Activated CD8-positive, alpha-beta memory T cell treated with anti-CD3 and anti-CD28 coated beads, Interleukin-2, amount 50 U/mL, for 48 hours (primary cell): ENCODE results near the gene PDE9A.
A peak's percentile ranks its signal among the peaks of the same experiment; 100 is the strongest.

Source experiments
- DNase-seq: peaks from one replicate; pipeline ENCODE4 v3.0.0-alpha.2; 2020

PDE9A gene

DNA sequence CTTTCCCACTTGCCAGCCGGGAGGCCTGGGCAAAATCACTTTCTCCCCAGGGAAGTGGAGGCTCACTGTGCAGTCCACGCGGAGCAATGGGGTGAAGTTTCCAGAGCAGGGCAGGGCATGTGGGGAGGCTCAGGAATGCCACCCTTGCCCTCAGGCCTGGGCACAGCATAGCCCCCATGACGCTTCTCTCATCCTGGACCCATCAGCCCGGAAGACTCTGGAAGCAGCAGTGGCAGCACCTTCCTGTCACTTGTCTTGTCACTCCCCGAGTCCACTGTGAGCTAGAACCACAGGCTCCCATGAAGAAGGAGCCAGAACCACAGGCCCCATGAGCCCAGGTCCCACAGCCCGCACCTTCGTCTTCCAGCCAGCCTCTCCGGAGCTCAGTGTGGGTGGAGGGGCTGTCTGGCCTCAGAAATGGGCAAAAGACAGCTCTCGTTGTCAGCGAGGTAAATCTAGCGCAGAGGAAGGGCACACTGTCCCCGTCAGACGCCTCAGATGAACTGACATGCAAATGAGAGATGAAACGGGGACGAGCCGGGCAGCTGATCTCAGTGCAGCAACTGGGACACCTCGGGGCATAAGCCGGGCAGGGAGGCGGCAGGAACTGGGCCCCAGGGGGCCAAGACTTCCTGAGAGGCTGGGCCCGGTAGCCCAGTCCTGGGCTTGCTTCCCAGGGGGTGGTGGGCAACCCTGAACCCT lies 6.1 kb downstream of the PDE9A start:
- DNase-seq, result no peak

- no peak for DNase-seq
Measured at GRCh38 chr21:42660118-42660470, 6.7 kb downstream of the PDE9A start.

DNA sequence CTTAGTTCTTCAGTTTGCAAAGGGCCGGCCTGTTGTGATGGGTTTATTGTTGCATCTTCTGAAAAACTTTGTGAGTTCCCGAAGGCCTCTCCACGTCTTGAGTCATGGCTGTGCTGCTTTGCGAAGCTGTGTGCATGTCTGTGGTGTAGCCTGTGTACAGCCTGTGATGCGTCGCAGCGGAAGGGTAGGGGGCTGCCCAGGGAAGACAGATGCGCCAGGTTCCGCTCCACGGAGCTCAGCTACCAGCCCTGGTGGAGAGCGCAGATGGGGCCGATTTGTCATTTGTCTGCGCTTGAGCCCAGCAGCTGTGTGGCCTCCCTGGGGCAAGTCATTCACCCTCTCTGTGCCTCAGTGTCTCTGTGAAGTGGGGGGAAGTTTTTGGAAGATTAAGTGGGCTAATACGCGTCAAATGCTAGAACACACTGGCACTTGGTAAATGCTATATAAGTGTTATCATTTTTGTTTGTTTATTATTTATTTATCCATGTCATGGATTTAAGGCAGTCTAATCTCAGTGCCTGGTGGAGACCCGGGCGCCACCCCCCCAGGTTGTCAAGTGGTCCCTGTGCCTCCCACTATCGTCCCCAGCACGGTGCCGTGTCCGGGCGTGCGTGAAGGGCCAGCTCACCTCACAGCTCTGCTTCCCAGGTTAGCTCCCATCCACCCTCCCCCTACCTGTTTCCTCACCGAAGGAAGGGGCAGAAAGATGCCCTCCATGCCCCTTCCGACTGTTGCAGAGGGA lies 8.4 kb downstream of the PDE9A start:
- DNase-seq, result no peak

DNA sequence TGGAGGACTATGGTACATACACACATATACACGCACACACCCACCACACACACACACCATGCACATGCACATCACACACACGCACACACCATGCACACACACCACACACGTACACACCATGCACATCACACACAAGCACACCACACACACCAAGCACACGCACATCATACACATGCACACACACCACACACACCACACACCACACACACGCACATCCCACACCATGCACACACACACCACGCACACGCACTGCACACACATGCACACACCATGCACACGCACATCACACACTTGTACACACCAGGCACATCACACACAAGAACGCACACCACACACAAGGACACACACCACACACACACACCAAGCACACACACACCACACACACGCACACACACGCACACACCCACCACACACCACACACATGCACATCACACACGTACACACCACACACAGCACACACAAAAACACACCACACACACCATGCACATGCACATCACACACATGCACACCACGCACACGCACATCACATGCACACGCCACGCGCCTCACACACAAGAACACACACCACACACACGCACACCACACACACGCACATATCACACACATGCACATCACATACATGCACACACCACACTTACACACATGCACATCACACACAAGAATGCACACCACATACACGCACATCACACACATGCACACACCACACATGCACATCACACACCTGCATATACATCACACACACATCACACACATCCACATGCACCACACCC lies 9.2 kb downstream of the PDE9A start:
- DNase-seq, result no peak

DNA sequence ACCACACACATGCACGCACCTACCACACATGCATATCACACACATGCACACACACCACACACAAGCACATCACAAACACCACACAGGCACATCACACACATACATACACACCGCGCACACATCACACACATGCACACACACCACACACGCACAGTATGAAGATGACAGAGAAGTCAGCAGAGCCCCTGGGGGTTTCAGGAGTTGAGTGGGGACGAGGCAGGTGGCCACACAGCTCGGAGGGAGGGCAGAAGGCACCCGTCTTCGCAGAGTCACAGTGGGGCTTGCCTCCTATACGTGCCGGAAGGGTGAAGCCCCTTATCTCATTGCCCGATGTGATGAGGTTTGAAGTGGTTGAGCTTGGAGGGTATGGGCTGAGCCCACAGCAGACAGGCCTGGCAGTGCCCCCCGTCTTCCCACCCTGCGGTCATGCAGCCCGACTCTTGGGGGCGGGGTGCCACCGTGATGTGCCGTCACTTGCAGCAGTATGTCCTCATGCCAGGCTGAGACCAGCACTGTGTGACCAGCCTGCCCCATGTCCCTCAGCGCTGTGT lies 9.9 kb downstream of the PDE9A start:
- no peak for DNase-seq

DNA sequence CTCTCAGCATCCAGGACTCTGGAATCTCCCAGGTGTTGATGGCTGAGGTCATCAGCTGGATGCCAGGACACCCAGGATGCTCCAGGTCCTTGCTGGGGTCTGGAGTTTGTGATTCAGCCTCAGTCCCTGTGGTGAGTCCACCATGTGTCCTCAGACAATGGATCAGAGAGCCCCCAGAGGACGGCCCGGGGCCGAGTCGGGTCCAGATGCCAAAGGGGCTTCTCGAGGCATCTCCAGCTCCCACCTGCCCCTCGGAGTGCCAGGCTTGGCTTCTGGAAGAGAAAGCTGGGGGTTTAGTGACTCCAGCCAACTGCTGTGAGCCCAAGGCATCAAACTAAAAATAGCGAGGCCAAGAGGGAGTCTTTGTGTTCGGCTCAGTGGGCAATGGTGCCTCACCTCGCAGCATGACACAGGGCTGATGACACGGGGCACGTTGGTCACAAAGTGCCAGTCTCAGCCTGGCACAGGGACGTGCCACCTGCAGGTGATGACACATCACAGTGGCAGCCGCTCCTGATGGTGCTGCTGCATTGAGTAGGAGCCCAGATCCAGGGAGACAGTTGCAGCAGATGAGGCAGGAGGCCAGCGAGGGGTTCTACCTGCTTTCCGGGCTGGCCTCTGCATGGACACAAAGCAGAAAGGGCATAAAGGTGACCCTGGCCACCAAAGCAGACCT lies 10.6 kb downstream of the PDE9A start:
- DNase-seq, result no peak

- no peak for DNase-seq
Measured at GRCh38 chr21:42664614-42665013, 11.2 kb downstream of the PDE9A start.

- DNase-seq, result no peak
Measured at GRCh38 chr21:42665026-42665425, 11.6 kb downstream of the PDE9A start.

DNA sequence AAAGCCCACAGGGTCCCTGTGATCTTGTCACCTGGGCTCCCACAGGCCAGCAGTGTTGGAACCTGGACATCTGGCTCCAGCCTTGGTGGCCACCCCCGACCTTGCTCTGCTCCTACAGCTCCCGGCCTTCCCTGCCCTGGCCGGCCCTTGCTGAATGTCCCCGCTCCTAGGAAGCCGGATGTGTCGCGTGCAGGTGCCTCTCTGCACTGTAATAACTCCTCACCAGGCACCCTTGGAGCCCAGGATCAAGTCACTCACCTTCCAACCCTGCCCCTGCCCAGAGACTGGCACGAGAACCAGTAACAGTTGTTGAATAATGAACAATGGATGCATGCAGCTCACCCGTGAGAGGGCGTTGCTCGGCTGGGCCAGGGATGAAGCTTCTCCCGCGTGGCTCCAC lies 12.1 kb downstream of the PDE9A start:
- DNase-seq, result no peak

GRCh38 chr21:42666023-42666747 lies 12.8 kb downstream of the PDE9A start:
- peak; percentile 84 for DNase-seq

DNA sequence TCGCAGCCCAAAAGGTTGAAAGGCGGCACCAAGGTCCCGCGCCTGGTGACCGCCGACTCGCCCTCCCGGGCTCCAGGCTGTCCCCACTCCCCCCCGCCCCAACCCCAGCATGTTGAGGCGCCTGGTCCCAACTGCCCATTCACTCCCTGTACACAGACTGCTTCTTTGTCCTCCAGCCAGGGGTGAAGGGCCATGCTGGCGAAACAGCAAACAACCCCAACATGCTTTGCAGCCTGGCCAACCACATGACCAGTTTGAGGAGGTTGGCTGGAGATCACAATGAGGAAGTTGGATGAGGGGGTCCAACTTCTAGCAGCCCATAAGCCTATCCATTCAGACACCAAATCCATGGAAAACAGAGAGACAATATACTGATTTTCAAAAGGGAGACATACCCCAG lies 13.5 kb downstream of the PDE9A start:
- DNase-seq, result no peak

GRCh38 chr21:42668298-42668992 lies 15.0 kb downstream of the PDE9A start:
- DNase-seq, result no peak

DNA sequence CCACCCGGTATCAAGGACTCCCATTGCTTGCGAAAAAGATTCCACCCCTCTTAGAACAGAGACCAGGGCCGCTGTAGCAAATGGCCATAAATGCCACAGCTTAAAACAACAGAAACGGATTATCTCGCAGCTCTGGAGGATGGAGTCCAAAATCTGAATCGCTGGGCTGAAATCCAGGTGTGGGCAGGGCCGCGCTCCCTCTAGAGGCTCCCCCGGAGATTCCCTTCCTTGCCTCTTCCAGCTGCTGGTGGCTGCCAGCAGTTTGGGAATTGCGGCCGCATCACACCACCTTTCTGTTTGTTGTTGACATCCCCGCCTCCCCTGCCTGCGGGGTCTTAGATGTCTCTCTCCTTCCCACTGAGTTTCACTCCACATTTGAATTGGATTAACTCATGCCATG lies 15.6 kb downstream of the PDE9A start:
- DNase-seq, result no peak

DNA sequence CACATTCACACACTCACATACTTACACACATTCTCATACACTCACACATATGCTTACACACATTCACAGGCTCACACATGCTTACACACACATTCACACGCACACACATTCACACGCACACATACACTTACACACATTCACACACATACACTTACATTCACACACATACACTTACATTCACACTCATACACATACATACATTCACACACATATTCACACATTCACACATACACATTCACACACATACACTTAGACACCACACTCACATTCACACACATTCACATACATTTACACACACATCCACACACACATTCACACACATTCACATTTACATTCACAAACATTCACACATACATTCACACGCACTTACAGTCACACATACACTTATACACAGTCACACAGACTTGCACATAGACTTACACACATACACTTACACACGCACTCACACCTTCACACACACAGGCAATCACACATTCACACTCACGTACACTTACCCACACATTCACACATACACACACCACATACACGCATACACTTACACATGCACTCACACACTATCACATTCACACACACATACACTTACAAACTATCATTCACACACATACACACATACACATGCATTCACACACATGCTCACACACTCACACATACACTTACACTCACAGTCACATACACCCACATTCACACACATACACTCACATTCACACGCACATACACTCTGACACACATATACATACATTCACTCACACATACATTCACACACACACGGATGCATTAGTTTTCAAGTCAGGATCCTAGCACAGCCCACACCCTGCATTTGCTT lies 16.8 kb downstream of the PDE9A start:
- DNase-seq, result no peak

GRCh38 chr21:42670884-42671283 lies 17.5 kb downstream of the PDE9A start:
- no peak for DNase-seq

GRCh38 chr21:42671778-42672593 lies 18.6 kb downstream of the PDE9A start:
- DNase-seq, result peak; percentile 67

DNA sequence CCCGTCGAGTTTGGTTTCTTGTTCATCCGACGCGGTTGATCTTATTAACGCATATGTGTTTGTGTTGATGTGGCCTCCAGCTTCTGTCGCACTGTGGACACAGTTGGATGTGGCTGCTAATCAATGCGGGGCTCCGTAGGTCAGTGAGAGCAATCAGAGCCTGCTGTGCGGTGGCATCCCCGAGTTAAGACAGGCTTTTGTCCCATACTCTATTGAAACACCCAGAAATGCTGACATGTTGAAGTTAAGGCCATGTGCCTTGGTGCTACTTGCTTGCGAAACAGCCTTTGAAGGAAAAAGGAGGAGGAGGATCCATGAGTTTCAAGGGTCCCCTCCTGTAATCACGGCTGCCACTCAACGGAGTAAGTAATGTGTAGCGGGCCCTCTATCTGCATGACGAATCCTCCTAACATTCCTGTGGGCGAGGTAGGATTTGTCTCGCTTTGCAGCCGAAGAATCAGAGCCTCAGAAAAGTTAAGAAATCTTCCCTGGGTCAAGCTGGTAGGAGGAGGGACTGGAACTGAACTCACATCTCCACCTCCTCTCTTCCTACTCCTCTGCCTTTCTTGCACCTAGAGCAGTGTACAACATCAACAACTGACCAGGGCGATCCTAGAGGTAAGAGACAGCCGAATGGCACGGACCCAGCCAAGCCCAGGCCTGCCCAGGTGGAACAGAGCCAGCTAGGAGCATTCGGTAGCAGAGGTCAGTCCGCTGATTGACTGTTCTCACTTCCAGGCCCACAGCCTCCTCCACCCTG lies 19.5 kb downstream of the PDE9A start:
- no peak for DNase-seq

- no peak for DNase-seq
Measured at GRCh38 chr21:42673633-42674328, 20.4 kb downstream of the PDE9A start.
